NOMO-1 treated with dmso at 0.1 percent for 144 hours (cell line): Measurements from ENCODE around the gene NAV1.

ENCODE experiments used
- DNase-seq: peaks from one replicate; lab custom pipeline; 2025; ENCODE audit not compliant: unreplicated experiment; lab: John Stamatoyannopoulos, UW

NAV1 gene

GRCh38 chr1:201586806-201587205, 47.9 kb downstream of the NAV1 start:
- no peak for DNase-seq

DNA sequence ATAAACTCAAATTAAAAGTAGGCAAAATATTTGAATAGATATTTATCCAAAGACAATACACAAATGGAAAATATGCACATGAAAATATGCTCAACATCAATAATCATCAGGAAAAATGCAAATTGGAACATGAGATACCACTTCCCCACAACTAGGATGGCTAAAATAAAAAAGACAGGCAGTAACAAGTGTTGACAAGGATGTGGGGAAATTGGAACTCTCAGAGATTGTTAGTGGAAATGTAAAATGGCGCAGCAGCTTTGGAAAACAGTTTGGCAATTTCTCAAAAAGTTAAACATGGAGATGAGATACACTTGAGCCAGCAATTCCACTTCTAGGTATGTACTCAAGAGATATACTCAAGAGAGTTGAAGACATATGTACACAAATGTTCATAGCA, 48.8 kb downstream of the NAV1 start:
- DNase-seq = no peak
